GM12873 (cell line): ENCODE data around the gene NOTCH2.

Experiments
- CTCF ChIP-seq: IDR thresholded peaks from 2 replicates; pipeline ENCODE4 v1.5.1; 2012; ENCODE audit warnings: low read depth, mild to moderate bottlenecking, moderate library complexity, low read length, control low read depth; ENCODE audit not compliant: insufficient read depth; ENCODE audit errors: missing control alignments

The NOTCH2 gene

GRCh38 chr1:119935373-119935772 is 134.1 kb downstream of the NOTCH2 start:
- no peak for TF ChIP-seq CTCF

- no peak for TF ChIP-seq CTCF
Measured at GRCh38 chr1:119933397-119933796, 136.1 kb downstream of the NOTCH2 start.

- no peak for TF ChIP-seq CTCF
Measured at GRCh38 chr1:119929643-119930315, 139.7 kb downstream of the NOTCH2 start.

- no peak for TF ChIP-seq CTCF
Measured at GRCh38 chr1:119926553-119926952, 142.9 kb downstream of the NOTCH2 start.

- no peak for TF ChIP-seq CTCF
Measured at GRCh38 chr1:119924948-119925898, 144.2 kb downstream of the NOTCH2 start.

GRCh38 chr1:119920104-119920968 is 149.1 kb downstream of the NOTCH2 start:
- TF ChIP-seq CTCF = no peak
